Uterus (tissue), 4 donors: ENCODE results near the gene TCF12. TPM values are rescaled to one million over a fixed set of nuclear protein-coding genes. Genes with fewer than 3 reads are reported as not detected.

Experiments
- DNase-seq, 2 donors: peaks; one replicate each; pipeline ENCODE4 v3.0.0-alpha.2; 2019 to 2020
- H3K27ac ChIP-seq, 2 donors: fragments of 200-600 bp; sonication (generic); 1 replicate in 1 of 2; 2 replicates in 1 of 2; pipeline ENCODE4 v1.5.1; 2016 to 2018
- H3K27me3 ChIP-seq, 2 donors: fragments of 200-600 bp; sonication (generic); one replicate each; pipeline ENCODE4 v1.5.1; 2018 to 2019; ENCODE audit warnings: control low read depth in 1 of 2
- H3K36me3 ChIP-seq, 2 donors: fragments of 200-600 bp; sonication (generic); one replicate each; pipeline ENCODE4 v1.5.1; 2019; ENCODE audit warnings: control low read depth in 1 of 2
- H3K4me1 ChIP-seq, 2 donors: fragments of 200-600 bp; sonication (generic); one replicate each; pipeline ENCODE4 v1.5.1; 2018 to 2019; ENCODE audit warnings: control low read depth in 1 of 2
- H3K4me3 ChIP-seq, 2 donors: fragments of 200-600 bp; sonication (generic); 1 replicate in 1 of 2; 2 replicates in 1 of 2; pipeline ENCODE4 v1.5.1; 2018 to 2019; ENCODE audit warnings: mild to moderate bottlenecking in 1 of 2
- H3K9me3 ChIP-seq, 2 donors: fragments of 200-600 bp; sonication (generic); one replicate each; pipeline ENCODE4 v1.5.1; 2019; ENCODE audit warnings: control low read depth in 1 of 2
- CTCF ChIP-seq, 4 experiments: fragments of 200-600 bp in 2 of 4; fragments of 450-650 bp in 2 of 4; sonication (generic) in 2 of 4; IDR thresholded peaks; one replicate each; pipeline ENCODE4 v1.5.1; 2016 to 2019; ENCODE audit warnings: antibody characterized with exemption in 4 of 4, mild to moderate bottlenecking in 2 of 4, moderate library complexity in 1 of 4
- POLR2A ChIP-seq, 2 donors: fragments of 450-650 bp; IDR thresholded peaks; one replicate each; pipeline ENCODE4 v1.6.1; 2016; ENCODE audit warnings: antibody characterized with exemption in 2 of 2, mild to moderate bottlenecking in 1 of 2, moderate library complexity in 1 of 2
- intact Hi-C: fragments of 100-400 bp; cut with DNase I; formaldehyde crosslinking; loops from one replicate; pipeline ENCODE4 v1.15.1; 2023; ENCODE audit warnings: low total_unique reads
- total RNA-seq, 4 donors: library from RNA; depleted of rRNA in 3 of 4; stranded (reverse); fragments of >200 nt in 3 of 4; gene quantifications; one replicate each; pipeline versions ENCODE4 v1.1.0 to v1.2.4, GENCODE V29; 2014 to 2023
- donor health status: DM: yes; HTN: yes; CAD: no.

The TCF12 gene
- total RNA-seq, 4 donors from 2014 or later = 109 to 361 (median 196) TPM

- H3K4me1 ChIP-seq = no peaks in the 10 kb centered on the region
- H3K4me3 ChIP-seq = no peak overlapping the region
- no peaks in the 10 kb centered on the region for H3K9me3 ChIP-seq
- no peaks in the 10 kb centered on the region for H3K36me3 ChIP-seq
- no peak overlapping the region for H3K27ac ChIP-seq
- H3K27me3 ChIP-seq = no peaks in the 10 kb centered on the region
- no peak for DNase-seq
- intact Hi-C loops = no loop called here
- TF ChIP-seq POLR2A (IDR thresholded peaks at IDR 0.05) (no peak), CTCF (IDR thresholded peaks at IDR 0.05) (no peak)
Observed at GRCh38 chr15:57237676-57238075, 319.2 kb downstream of the TCF12 start.

- no peaks in the 10 kb centered on the region for H3K4me1 ChIP-seq
- no peak overlapping the region for H3K27ac ChIP-seq
- no peaks in the 10 kb centered on the region for H3K27me3 ChIP-seq
- TF ChIP-seq CTCF (IDR thresholded peaks at IDR 0.05) (no peak), POLR2A (IDR thresholded peaks at IDR 0.05) (no peak)
- no peak overlapping the region for H3K4me3 ChIP-seq
- H3K9me3 ChIP-seq = no peaks in the 10 kb centered on the region
- no peak for DNase-seq
- intact Hi-C loops = no loop called here
- H3K36me3 ChIP-seq = no peaks in the 10 kb centered on the region
Observed at GRCh38 chr15:57245130-57245529, 326.7 kb downstream of the TCF12 start.

GRCh38 chr15:57245714-57246113 lies 327.3 kb downstream of the TCF12 start:
- Histone ChIP-seq H3K27ac (no peak overlapping the region), H3K36me3 (no peaks in the 10 kb centered on the region)

GRCh38 chr15:57248074-57248473 lies 329.6 kb downstream of the TCF12 start:
- TF ChIP-seq CTCF (IDR thresholded peaks at IDR 0.05) (no peak), POLR2A (IDR thresholded peaks at IDR 0.05) (no peak)

More at GRCh38 chr15:57245714-57246113, 327.3 kb downstream of the TCF12 start:
- no peaks in the 10 kb centered on the region for H3K27me3 ChIP-seq
- H3K9me3 ChIP-seq = no peaks in the 10 kb centered on the region
- no peak overlapping the region for H3K4me3 ChIP-seq
- no peaks in the 10 kb centered on the region for H3K4me1 ChIP-seq
- intact Hi-C loops = no loop called here
- DNase-seq = no peak
- no peak for TF ChIP-seq CTCF (IDR thresholded peaks at IDR 0.05)
- no peak for TF ChIP-seq POLR2A (IDR thresholded peaks at IDR 0.05)

GRCh38 chr15:57251308-57251707 lies 332.9 kb downstream of the TCF12 start:
- Histone ChIP-seq H3K36me3 (no peaks in the 10 kb centered on the region), H3K27ac (peak overlapping the region; percentile 33 to 80), H3K27me3 (no peaks in the 10 kb centered on the region), H3K4me1 (peaks cover 0 to 6% of the 10 kb centered on the region in 2 donors), H3K9me3 (no peaks in the 10 kb centered on the region), H3K4me3 (no peak overlapping the region)
- TF ChIP-seq POLR2A (IDR thresholded peaks at IDR 0.05) (no peak), CTCF (IDR thresholded peaks at IDR 0.05) (no peak)
- DNase-seq = no peak
- intact Hi-C loops = no loop called here

More at GRCh38 chr15:57248074-57248473, 329.6 kb downstream of the TCF12 start:
- H3K4me1 ChIP-seq = no peaks in the 10 kb centered on the region
- no peaks in the 10 kb centered on the region for H3K27me3 ChIP-seq
- intact Hi-C loops = no loop called here
- DNase-seq = no peak
- no peaks in the 10 kb centered on the region for H3K9me3 ChIP-seq
- H3K36me3 ChIP-seq = no peaks in the 10 kb centered on the region
- no peak overlapping the region for H3K27ac ChIP-seq
- H3K4me3 ChIP-seq = no peak overlapping the region
